ENCODE results near the gene ZSCAN1. TPM values are rescaled to one million over a fixed set of nuclear protein-coding genes. Genes with fewer than 3 reads are reported as not detected.

ZSCAN1 gene
- total RNA-seq, 2 experiments from 2014 or later: not detected

GRCh38 chr19:58097781-58098681 lies 64.2 kb downstream of the ZSCAN1 start, which contains the start of gene ZSCAN18:
Gene ZSCAN18 (minus strand): TSS chr19:58098231. CDS start chr19:58090267, 7,964 bp downstream.
- peaks cover 15% of the 10 kb centered on the region for H3K36me3 Mint-ChIP-seq
- peak; percentile 98 for ATAC-seq
- peaks cover 9% of the 10 kb centered on the region for H3K4me1 Mint-ChIP-seq
- peak within 1 kb of the TSS; percentile 75 for H3K4me3 Mint-ChIP-seq
- H3K27ac Mint-ChIP-seq: peak within 1 kb of the TSS; percentile 92
- DNase-seq: peak; percentile 96
- H3K27me3 Mint-ChIP-seq: no peaks in the 10 kb centered on the region
- CTCF ChIA-PET: no interaction called here
- peaks cover 19% of the 10 kb centered on the region for H3K9me3 Mint-ChIP-seq (ENCODE audit: low read depth)

- peaks cover 19% of the 10 kb centered on the region for H3K9me3 Mint-ChIP-seq (ENCODE audit: low read depth)
- no peaks in the 10 kb centered on the region for H3K27me3 Mint-ChIP-seq
- DNase-seq: no peak
- H3K27ac Mint-ChIP-seq: peak overlapping the region; percentile 92
- peaks cover 9% of the 10 kb centered on the region for H3K4me1 Mint-ChIP-seq
- peaks cover 17% of the 10 kb centered on the region for H3K36me3 Mint-ChIP-seq
- CTCF ChIA-PET: no interaction called here
- no peak for ATAC-seq
- H3K4me3 Mint-ChIP-seq: peak overlapping the region; percentile 75
These were observed 64.8 kb downstream of the ZSCAN1 start for GRCh38 chr19:58098682-58098998.

Other genes starting within 250 kb of the ZSCAN1 start
- gene ZNF552, start 219.1 kb upstream of the ZSCAN1 start, total RNA-seq: 10 to 100 TPM in 1 of 2 experiments, 1 to 10 TPM in 1; 9.7 to 11.1 TPM
- gene ZNF587B, start 203.7 kb upstream of the ZSCAN1 start, total RNA-seq: 10 to 100 TPM; 14.6 to 19.3 TPM
- 10 to 100 TPM; 30.8 to 41.2 TPM for gene ZNF587, start 184.2 kb upstream of the ZSCAN1 start, total RNA-seq
- 10 to 100 TPM; 26.7 to 28.1 TPM for gene ZNF814, start 145.0 kb upstream of the ZSCAN1 start, total RNA-seq
- 10 to 100 TPM; 17.8 to 24.0 TPM for gene ZNF417, start 117.4 kb upstream of the ZSCAN1 start, total RNA-seq
- gene ZNF418, start 98.6 kb upstream of the ZSCAN1 start, total RNA-seq: 1 to 10 TPM; 5.7 to 6.6 TPM
- 1 to 10 TPM; 7.6 to 9.3 TPM for gene ZNF256, start 86.3 kb upstream of the ZSCAN1 start, total RNA-seq
- under 1 TPM; 0.33 to 0.88 TPM for gene C19orf18, start 59.5 kb upstream of the ZSCAN1 start, total RNA-seq
- 10 to 100 TPM; 11.6 to 12.8 TPM for gene ZNF606, start 31.2 kb upstream of the ZSCAN1 start, total RNA-seq
- gene ZNF135, start 25.3 kb downstream of the ZSCAN1 start, total RNA-seq: under 1 TPM; 0.49 to 0.76 TPM
- gene ZSCAN18, start 64.2 kb downstream of the ZSCAN1 start, total RNA-seq: 10 to 100 TPM; 15.9 to 24.8 TPM
- gene ZNF329, start 116.8 kb downstream of the ZSCAN1 start, total RNA-seq: 1 to 10 TPM; 4.0 to 4.6 TPM
- gene ZNF274, start 149.0 kb downstream of the ZSCAN1 start, total RNA-seq: 10 to 100 TPM; 30.1 to 36.0 TPM
- gene ZNF544, start 194.9 kb downstream of the ZSCAN1 start, total RNA-seq: 10 to 100 TPM; 48.0 to 68.4 TPM
- gene ZNF8, start 244.9 kb downstream of the ZSCAN1 start, total RNA-seq: 1 to 10 TPM; 4.8 to 5.0 TPM